ENCODE measurements around the gene MPLKIP. TPM values are rescaled to one million over a fixed set of nuclear protein-coding genes. Genes with fewer than 3 reads are reported as not detected.
"Not testable (repeated sequence)": the region's sequence is repeated elsewhere in the genome, so short reads cannot be mapped to it uniquely, and the experiment has no call there.

The MPLKIP gene
- total RNA-seq, 4 donors from 2014 or later, result 18.7 to 45.8 (median 32.0) TPM

GRCh38 chr7:40167291-40167690 is 32.9 kb upstream of the MPLKIP start:
- Histone ChIP-seq H3K9me3 (no peaks in the 10 kb centered on the region), H3K4me1 (no peaks in the 10 kb centered on the region), H3K36me3 (no peaks in the 10 kb centered on the region), H3K27ac (replicated peaks in 1 of 4) (no peak overlapping the region), H3K4me3 (no peak overlapping the region), H3K27me3 (no peaks in the 10 kb centered on the region)
- WGBS, result 92% methylated on average over 3 of the region's 3 CpGs
- TF ChIP-seq, protein P1, sequence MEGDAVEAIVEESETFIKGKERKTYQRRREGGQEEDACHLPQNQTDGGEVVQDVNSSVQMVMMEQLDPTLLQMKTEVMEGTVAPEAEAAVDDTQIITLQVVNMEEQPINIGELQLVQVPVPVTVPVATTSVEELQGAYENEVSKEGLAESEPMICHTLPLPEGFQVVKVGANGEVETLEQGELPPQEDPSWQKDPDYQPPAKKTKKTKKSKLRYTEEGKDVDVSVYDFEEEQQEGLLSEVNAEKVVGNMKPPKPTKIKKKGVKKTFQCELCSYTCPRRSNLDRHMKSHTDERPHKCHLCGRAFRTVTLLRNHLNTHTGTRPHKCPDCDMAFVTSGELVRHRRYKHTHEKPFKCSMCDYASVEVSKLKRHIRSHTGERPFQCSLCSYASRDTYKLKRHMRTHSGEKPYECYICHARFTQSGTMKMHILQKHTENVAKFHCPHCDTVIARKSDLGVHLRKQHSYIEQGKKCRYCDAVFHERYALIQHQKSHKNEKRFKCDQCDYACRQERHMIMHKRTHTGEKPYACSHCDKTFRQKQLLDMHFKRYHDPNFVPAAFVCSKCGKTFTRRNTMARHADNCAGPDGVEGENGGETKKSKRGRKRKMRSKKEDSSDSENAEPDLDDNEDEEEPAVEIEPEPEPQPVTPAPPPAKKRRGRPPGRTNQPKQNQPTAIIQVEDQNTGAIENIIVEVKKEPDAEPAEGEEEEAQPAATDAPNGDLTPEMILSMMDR (IDR thresholded peaks at IDR 0.05), result no peak
- TF ChIP-seq POLR2AphosphoS5 (IDR thresholded peaks at IDR 0.05) (no peak), POLR2A (IDR thresholded peaks at IDR 0.05; ENCODE audit: low read depth) (no peak), EP300 (IDR thresholded peaks at IDR 0.05) (no peak)
- no peak for DNase-seq (ENCODE audit: extremely low spot score)
- intact Hi-C loops (cut with DNase I), result no loop called here

DNA sequence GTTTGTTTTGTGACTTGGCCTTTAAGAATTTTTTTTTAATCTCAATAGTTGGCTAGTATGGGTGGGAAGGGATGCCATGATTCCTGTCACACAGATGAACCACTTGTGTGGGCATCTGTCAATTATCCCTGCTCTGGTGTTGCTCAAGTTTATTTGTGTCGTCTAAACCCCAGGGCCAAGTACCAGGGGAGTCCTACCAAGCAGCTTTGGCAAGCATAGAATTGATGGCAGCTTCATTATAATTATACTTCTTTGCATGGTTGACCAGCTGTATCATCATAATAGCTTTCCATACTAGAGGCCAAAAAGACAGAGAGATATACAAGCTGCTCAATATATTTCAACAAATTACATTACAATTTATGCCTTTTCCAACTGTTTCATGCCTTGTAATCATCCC is 30.8 kb upstream of the MPLKIP start:
- Histone ChIP-seq H3K9me3 (no peaks in the 10 kb centered on the region), H3K4me1 (no peaks in the 10 kb centered on the region), H3K27ac (replicated peaks in 1 of 4) (no peak overlapping the region), H3K36me3 (no peaks in the 10 kb centered on the region), H3K4me3 (no peak overlapping the region), H3K27me3 (no peaks in the 10 kb centered on the region)
- 33% methylated on average over 1 of the region's 1 CpG for WGBS
- DNase-seq (ENCODE audit: extremely low spot score), result no peak
- TF ChIP-seq POLR2AphosphoS5 (IDR thresholded peaks at IDR 0.05) (no peak), POLR2A (IDR thresholded peaks at IDR 0.05; ENCODE audit: low read depth) (no peak), EP300 (IDR thresholded peaks at IDR 0.05) (no peak)
- TF ChIP-seq, protein P1 (IDR thresholded peaks at IDR 0.05), result no peak
- intact Hi-C loops (cut with DNase I), result no loop called here

DNA sequence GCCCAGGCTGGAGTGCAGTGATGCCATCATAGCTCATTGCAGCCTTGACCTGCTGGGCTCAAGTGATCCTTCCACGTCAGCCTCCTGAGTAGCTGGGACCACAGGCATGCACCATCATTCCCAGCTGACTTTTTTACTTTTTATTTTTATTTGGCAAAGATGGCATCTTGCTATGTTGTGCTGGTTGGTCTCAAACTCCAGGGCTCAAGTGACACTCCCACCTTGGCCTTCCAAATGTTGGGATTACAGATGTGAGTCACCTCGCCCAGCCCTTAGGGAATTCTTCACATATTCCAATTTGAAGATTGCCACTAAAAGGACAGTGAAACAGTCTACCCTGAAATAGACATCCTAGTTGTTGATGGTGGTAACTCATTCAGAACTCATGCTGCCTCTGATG is 28.1 kb upstream of the MPLKIP start:
- no peaks in the 10 kb centered on the region for H3K36me3 ChIP-seq
- DNase-seq (ENCODE audit: extremely low spot score), result no peak
- no peaks in the 10 kb centered on the region for H3K4me1 ChIP-seq
- no peak overlapping the region for H3K4me3 ChIP-seq
- no peak overlapping the region for H3K27ac ChIP-seq (replicated peaks in 1 of 4)
- 85% methylated on average over 2 of the region's 2 CpGs for WGBS
- H3K9me3 ChIP-seq, result no peaks in the 10 kb centered on the region
- TF ChIP-seq EP300 (IDR thresholded peaks at IDR 0.05), result no peak
- no peak for TF ChIP-seq POLR2A (IDR thresholded peaks at IDR 0.05; ENCODE audit: low read depth)
- no peaks in the 10 kb centered on the region for H3K27me3 ChIP-seq
- intact Hi-C loops (cut with DNase I), result no loop called here

DNA sequence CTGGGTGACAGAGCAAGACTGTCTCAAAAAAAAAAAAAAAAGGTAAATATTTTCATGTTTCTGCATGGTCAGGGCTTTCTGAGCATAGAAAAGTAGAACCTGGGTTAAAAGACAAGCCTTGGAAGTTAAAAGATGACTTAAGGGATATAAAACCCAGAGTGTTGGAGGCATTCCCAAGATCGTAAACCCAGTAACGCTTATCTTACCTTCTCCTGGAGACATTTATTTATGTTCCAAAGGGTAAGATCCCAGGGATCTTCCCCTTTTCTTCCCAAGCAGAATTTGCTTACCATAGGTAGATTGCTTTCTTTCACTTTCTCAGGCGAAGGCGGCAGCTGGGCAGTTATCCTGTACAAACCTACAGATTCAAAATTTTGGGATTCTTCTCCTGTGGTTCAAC is 22.6 kb upstream of the MPLKIP start:
- 87% methylated on average over 4 of the region's 4 CpGs for WGBS

GRCh38 chr7:40151504-40151903 is 17.1 kb upstream of the MPLKIP start:
- DNase-seq (ENCODE audit: extremely low spot score), result no peak
- no peaks in the 10 kb centered on the region for H3K27me3 ChIP-seq
- WGBS, result 82% methylated on average over 1 of the region's 1 CpG
- intact Hi-C loops (cut with DNase I), result no loop called here
- H3K27ac ChIP-seq (replicated peaks in 1 of 4), result no peak overlapping the region
- no peaks in the 10 kb centered on the region for H3K36me3 ChIP-seq
- H3K9me3 ChIP-seq, result no peaks in the 10 kb centered on the region
- no peaks in the 10 kb centered on the region for H3K4me1 ChIP-seq
- no peak overlapping the region for H3K4me3 ChIP-seq
- TF ChIP-seq POLR2A (IDR thresholded peaks at IDR 0.05; ENCODE audit: low read depth) (no peak), POLR2AphosphoS5 (IDR thresholded peaks at IDR 0.05) (no peak)

More for the DNA sequence above, 22.6 kb upstream of the MPLKIP start:
- Histone ChIP-seq H3K9me3 (no peaks in the 10 kb centered on the region), H3K27me3 (no peaks in the 10 kb centered on the region), H3K4me3 (no peak overlapping the region), H3K4me1 (no peaks in the 10 kb centered on the region), H3K36me3 (no peaks in the 10 kb centered on the region), H3K27ac (replicated peaks in 1 of 4) (no peak overlapping the region)
- TF ChIP-seq POLR2A (IDR thresholded peaks at IDR 0.05; ENCODE audit: low read depth) (no peak), POLR2AphosphoS5 (IDR thresholded peaks at IDR 0.05) (no peak), EP300 (IDR thresholded peaks at IDR 0.05) (no peak)
- TF ChIP-seq, protein P1 (IDR thresholded peaks at IDR 0.05), result no peak
- intact Hi-C loops (cut with DNase I), result no loop called here
- DNase-seq (ENCODE audit: extremely low spot score), result no peak

- no peak for TF ChIP-seq EP300 (IDR thresholded peaks at IDR 0.05)
- TF ChIP-seq POLR2A (IDR thresholded peaks at IDR 0.05; ENCODE audit: low read depth), result no peak
- TF ChIP-seq, protein P1 (IDR thresholded peaks at IDR 0.05), result no peak
- TF ChIP-seq POLR2AphosphoS5 (IDR thresholded peaks at IDR 0.05), result no peak
- Histone ChIP-seq H3K9me3 (no peaks in the 10 kb centered on the region), H3K4me3 (no peak overlapping the region), H3K4me1 (no peaks in the 10 kb centered on the region), H3K27ac (replicated peaks in 1 of 4) (no peak overlapping the region), H3K27me3 (no peaks in the 10 kb centered on the region), H3K36me3 (no peaks in the 10 kb centered on the region)
- DNase-seq (ENCODE audit: extremely low spot score), result no peak
- 95% methylated on average over 2 of the region's 2 CpGs for WGBS
- intact Hi-C loops (cut with DNase I), result no loop called here
These were observed 14.2 kb upstream of the MPLKIP start for GRCh38 chr7:40148671-40149070.

DNA sequence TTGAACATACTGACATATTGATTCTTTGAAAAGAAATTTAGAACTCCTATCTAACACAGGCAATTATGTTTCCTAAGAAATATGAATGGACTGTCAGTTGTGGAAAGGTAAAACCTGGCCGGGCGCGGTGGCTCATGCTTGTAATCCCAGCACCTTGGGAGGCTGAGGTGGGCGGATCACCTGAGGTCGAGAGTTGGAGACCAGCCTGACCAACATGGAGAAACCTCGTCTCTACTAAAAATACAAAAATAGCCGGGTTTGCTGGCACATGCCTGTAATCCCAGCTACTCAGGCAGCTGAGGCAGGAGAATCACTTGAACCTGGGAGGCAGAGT is 13.8 kb upstream of the MPLKIP start:
- H3K4me1 ChIP-seq; H3K9me3 ChIP-seq; H3K27me3 ChIP-seq; intact Hi-C loops (cut with DNase I); H3K36me3 ChIP-seq; H3K4me3 ChIP-seq; H3K27ac ChIP-seq (replicated peaks in 1 of 4): not testable (repeated sequence)
- DNase-seq (ENCODE audit: extremely low spot score), result peak; percentile 26
- WGBS, result 94% methylated on average over 7 of the region's 7 CpGs
